Measurements from ENCODE around the gene ANXA7.

GRCh38 chr10:73423309-73423708 lies 9.5 kb upstream of the ANXA7 start:
- TF ChIP-seq CTCF (IDR thresholded peaks at IDR 0.05) (no peak), POLR2A (IDR thresholded peaks at IDR 0.05) (no peak), POLR2AphosphoS5 (IDR thresholded peaks at IDR 0.05) (no peak)

Measured in stomach (tissue), 4 donors.